Neuronal stem cell (in vitro differentiated cells): ENCODE data around the gene ANKRD13A.

Source experiments
- DNase-seq: peaks from one replicate; pipeline ENCODE4 v3.0.0-alpha.2; 2013; ENCODE audit warnings: low spot score
- H2AFZ ChIP-seq: one replicate; pipeline ENCODE4 v1.6.1; 2013; ENCODE audit warnings: mild to moderate bottlenecking, low read length, inconsistent platforms
- H2AK5ac ChIP-seq: 2 replicates; pipeline ENCODE4 v1.6.1; 2013; ENCODE audit warnings: low read depth, mild to moderate bottlenecking, inconsistent platforms, low read length, moderate library complexity, mixed read lengths
- H2BK120ac ChIP-seq: 2 replicates; pipeline ENCODE4 v1.6.1; 2013; ENCODE audit warnings: low read depth, mild to moderate bottlenecking, inconsistent platforms, low read length, moderate library complexity, mixed read lengths
- H2BK12ac ChIP-seq: one replicate; pipeline ENCODE4 v1.6.1; 2013; ENCODE audit warnings: low read length, inconsistent platforms
- H2BK15ac ChIP-seq: 2 replicates; pipeline ENCODE4 v1.6.1; 2013; ENCODE audit warnings: mild to moderate bottlenecking, low read length, inconsistent platforms, mixed read lengths
- H2BK5ac ChIP-seq: one replicate; pipeline ENCODE4 v1.6.1; 2013; ENCODE audit warnings: inconsistent platforms, mild to moderate bottlenecking, low read length, moderate library complexity
- H3K14ac ChIP-seq: one replicate; pipeline ENCODE4 v1.6.1; 2013; ENCODE audit warnings: low read length, inconsistent platforms
- H3K18ac ChIP-seq: 2 replicates; pipeline ENCODE4 v1.6.1; 2013; ENCODE audit warnings: low read length, inconsistent platforms
- H3K23ac ChIP-seq: 2 replicates; pipeline ENCODE4 v1.6.1; 2013; ENCODE audit warnings: low read depth, mild to moderate bottlenecking, mixed read lengths, low read length, inconsistent platforms; ENCODE audit not compliant: poor library complexity
- H3K27ac ChIP-seq: replicated peaks from 3 replicates; pipeline ENCODE4 v1.5.1; 2013; ENCODE audit warnings: low read length, inconsistent platforms
- H3K27me3 ChIP-seq, 3 experiments: 2 replicates each; pipeline ENCODE4 v1.6.1; 2013; ENCODE audit warnings: low read length in 3 of 3, mild to moderate bottlenecking in 2 of 3, inconsistent platforms in 1 of 3, low read depth in 1 of 3, mixed read lengths in 1 of 3, moderate library complexity in 1 of 3; ENCODE audit not compliant: control insufficient read depth in 3 of 3, insufficient read depth in 3 of 3
- H3K36me3 ChIP-seq, 2 donors: replicated peaks in 1 of 2; 2 replicates each; pipeline ENCODE4 v1.6.1; 2013; ENCODE audit warnings: low read length in 2 of 2; ENCODE audit not compliant: control insufficient read depth in 2 of 2, insufficient read depth in 2 of 2
- H3K4ac ChIP-seq: 2 replicates; pipeline ENCODE4 v1.6.1; 2013; ENCODE audit warnings: inconsistent platforms, mild to moderate bottlenecking, low read length, moderate library complexity
- H3K4me1 ChIP-seq, 2 donors: 1 replicate in 1 of 2; 2 replicates in 1 of 2; pipeline ENCODE4 v1.6.1; 2013; ENCODE audit warnings: low read length in 2 of 2, low read depth in 1 of 2; ENCODE audit not compliant: control insufficient read depth in 2 of 2, insufficient read depth in 1 of 2
- H3K4me2 ChIP-seq: one replicate; pipeline ENCODE4 v1.6.1; 2013; ENCODE audit warnings: mild to moderate bottlenecking, low read length, inconsistent platforms; ENCODE audit not compliant: insufficient read depth, poor library complexity, severe bottlenecking
- H3K4me3 ChIP-seq, 2 donors: 2 replicates each; pipeline ENCODE4 v1.5.1; 2013; ENCODE audit warnings: low read length in 2 of 2, mild to moderate bottlenecking in 2 of 2, inconsistent platforms in 1 of 2, moderate library complexity in 1 of 2
- H3K79me1 ChIP-seq: one replicate; pipeline ENCODE4 v1.6.1; 2013; ENCODE audit warnings: low read depth, mild to moderate bottlenecking, inconsistent platforms, low read length, moderate library complexity
- H3K9ac ChIP-seq: one replicate; pipeline ENCODE4 v1.6.1; 2013; ENCODE audit warnings: mild to moderate bottlenecking, low read depth, low read length, inconsistent platforms; ENCODE audit not compliant: poor library complexity
- H3K9me3 ChIP-seq, 2 donors: replicated peaks in 1 of 2; 2 replicates each; pipeline versions ENCODE3 to v1.6.1; 2013; ENCODE audit warnings: low read length in 2 of 2, mild to moderate bottlenecking in 2 of 2, inconsistent platforms in 1 of 2, low read depth in 1 of 2, mixed read lengths in 1 of 2, moderate library complexity in 1 of 2; ENCODE audit not compliant: control insufficient read depth in 2 of 2, insufficient read depth in 1 of 2
- H4K8ac ChIP-seq: one replicate; pipeline ENCODE4 v1.6.1; 2013; ENCODE audit warnings: low read depth, mild to moderate bottlenecking, inconsistent platforms, low read length, moderate library complexity
- H4K91ac ChIP-seq: one replicate; pipeline ENCODE4 v1.6.1; 2013; ENCODE audit warnings: low read length, low read depth, mild to moderate bottlenecking, inconsistent platforms; ENCODE audit not compliant: poor library complexity
- WGBS, 2 donors: extraction: QIAGEN DNeasy Blood & Tissue Kit; methylation state at CpG; one replicate each; pipeline ENCODE4 v1.1.7; 2013; ENCODE audit warnings: missing lambda C conversion rate in 2 of 2, mixed read lengths in 1 of 2; ENCODE audit not compliant: insufficient read length in 2 of 2, insufficient replicate concordance in 1 of 2; ENCODE audit errors: extremely low coverage in 2 of 2; 5-methylcytosine and 5-hydroxymethylcytosine counted together

Gene ANKRD13A

GRCh38 chr12:109959411-109960093, 39.7 kb upstream of the ANKRD13A start:
- no peaks in the 10 kb centered on the region for H3K27me3 ChIP-seq
- H3K18ac ChIP-seq = no peak overlapping the region
- H2BK12ac ChIP-seq = no peak overlapping the region
- no CpG with 5 or more reads among the region's 8 CpGs for WGBS, 2 donors
- H4K91ac ChIP-seq = no peak overlapping the region
- no peak overlapping the region for H2BK15ac ChIP-seq
- no peak overlapping the region for H3K23ac ChIP-seq
- no peak overlapping the region for H2AFZ ChIP-seq
- no peak overlapping the region for H2AK5ac ChIP-seq
- peaks cover 12 to 79% of the 10 kb centered on the region in 2 donors for H3K36me3 ChIP-seq
- H2BK5ac ChIP-seq = no peak overlapping the region
- H2BK120ac ChIP-seq = no peak overlapping the region
- no peak overlapping the region for H3K4me3 ChIP-seq
- H3K4ac ChIP-seq = no peak overlapping the region
- no peak overlapping the region for H3K27ac ChIP-seq
- H3K4me2 ChIP-seq = no peak overlapping the region
- no peaks in the 10 kb centered on the region for H3K4me1 ChIP-seq
- H3K14ac ChIP-seq = no peak overlapping the region
- no peak for DNase-seq
- no peak overlapping the region for H4K8ac ChIP-seq
- peaks cover 0 to 2% of the 10 kb centered on the region in 2 donors for H3K9me3 ChIP-seq
- H3K9ac ChIP-seq = no peak overlapping the region
- H3K79me1 ChIP-seq = no peaks in the 10 kb centered on the region

GRCh38 chr12:109961201-109961600, 38.0 kb upstream of the ANKRD13A start:
- Histone ChIP-seq H3K79me1 (no peaks in the 10 kb centered on the region), H3K36me3 (peaks cover 9 to 84% of the 10 kb centered on the region in 2 donors)
- no CpG with 5 or more reads among the region's 14 CpGs for WGBS, 2 donors

DNA sequence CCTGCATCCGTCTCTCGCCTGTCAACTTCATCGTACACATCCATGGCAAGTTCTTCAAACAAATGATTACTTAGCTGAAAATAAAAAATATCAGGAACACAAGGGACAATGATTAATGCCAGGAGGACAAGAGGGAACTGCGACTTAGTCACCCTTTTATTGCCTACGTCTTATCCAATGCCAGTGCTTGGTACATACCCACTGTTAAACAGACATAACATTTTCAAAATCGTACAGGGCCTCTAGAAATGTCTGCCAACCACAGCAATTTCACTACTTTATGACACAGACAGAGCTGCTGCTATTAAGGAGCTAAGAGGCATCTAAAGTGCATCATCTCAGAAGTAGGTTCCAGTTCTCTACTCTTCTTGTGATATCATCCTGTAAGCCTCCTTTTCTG, 37.6 kb upstream of the ANKRD13A start:
- Histone ChIP-seq H3K4me2 (no peak overlapping the region), H4K91ac (no peak overlapping the region), H3K23ac (no peak overlapping the region), H4K8ac (no peak overlapping the region), H2BK12ac (no peak overlapping the region), H3K36me3 (peaks cover 9 to 83% of the 10 kb centered on the region in 2 donors), H3K79me1 (no peaks in the 10 kb centered on the region), H3K4me1 (no peaks in the 10 kb centered on the region), H2BK15ac (no peak overlapping the region), H2AFZ (no peak overlapping the region), H2AK5ac (no peak overlapping the region), H3K4ac (no peak overlapping the region), H3K9ac (no peak overlapping the region), H2BK120ac (no peak overlapping the region), H3K18ac (no peak overlapping the region), H2BK5ac (no peak overlapping the region), H3K27ac (no peak overlapping the region), H3K4me3 (no peak overlapping the region), H3K14ac (no peak overlapping the region), H3K9me3 (peaks cover 0 to 2% of the 10 kb centered on the region in 2 donors), H3K27me3 (no peaks in the 10 kb centered on the region)
- no peak for DNase-seq
- WGBS, 2 donors = no CpG with 5 or more reads among the region's 6 CpGs

More at GRCh38 chr12:109961201-109961600, 38.0 kb upstream of the ANKRD13A start:
- H3K4me3 ChIP-seq = no peak overlapping the region
- H3K9ac ChIP-seq = no peak overlapping the region
- DNase-seq = no peak
- H3K27me3 ChIP-seq = no peaks in the 10 kb centered on the region
- H2AK5ac ChIP-seq = no peak overlapping the region
- no peak overlapping the region for H3K4ac ChIP-seq
- H2BK15ac ChIP-seq = no peak overlapping the region
- no peaks in the 10 kb centered on the region for H3K4me1 ChIP-seq
- no peak overlapping the region for H2BK120ac ChIP-seq
- no peak overlapping the region for H3K18ac ChIP-seq
- H3K23ac ChIP-seq = no peak overlapping the region
- H2BK5ac ChIP-seq = no peak overlapping the region
- no peak overlapping the region for H2BK12ac ChIP-seq
- H4K8ac ChIP-seq = no peak overlapping the region
- H2AFZ ChIP-seq = no peak overlapping the region
- peaks cover 0 to 2% of the 10 kb centered on the region in 2 donors for H3K9me3 ChIP-seq
- H3K14ac ChIP-seq = no peak overlapping the region
- no peak overlapping the region for H3K27ac ChIP-seq
- no peak overlapping the region for H4K91ac ChIP-seq
- H3K4me2 ChIP-seq = no peak overlapping the region

- Histone ChIP-seq H2AK5ac (no peak overlapping the region), H3K4me3 (no peak overlapping the region)
- DNase-seq = no peak
Measured at GRCh38 chr12:109962398-109962797, 36.8 kb upstream of the ANKRD13A start.

More at GRCh38 chr12:109962398-109962797, 36.8 kb upstream of the ANKRD13A start:
- Histone ChIP-seq H4K8ac (no peak overlapping the region), H3K9me3 (peaks cover 0 to 2% of the 10 kb centered on the region in 2 donors), H3K23ac (no peak overlapping the region), H2BK120ac (no peak overlapping the region), H4K91ac (no peak overlapping the region), H3K27ac (no peak overlapping the region), H3K4ac (no peak overlapping the region), H2BK12ac (no peak overlapping the region), H3K14ac (no peak overlapping the region), H3K36me3 (peaks cover 9 to 83% of the 10 kb centered on the region in 2 donors), H2BK15ac (no peak overlapping the region), H2AFZ (no peak overlapping the region), H2BK5ac (no peak overlapping the region), H3K9ac (no peak overlapping the region), H3K79me1 (no peaks in the 10 kb centered on the region), H3K27me3 (no peaks in the 10 kb centered on the region), H3K18ac (no peak overlapping the region), H3K4me2 (no peak overlapping the region), H3K4me1 (no peaks in the 10 kb centered on the region)
- no CpG with 5 or more reads among the region's 3 CpGs for WGBS, 2 donors
